Measurements from ENCODE around the gene JAM3. TPM values are rescaled to one million over a fixed set of nuclear protein-coding genes. Genes with fewer than 3 reads are reported as not detected.

JAM3 gene
- total and polyA plus RNA-seq, 2 donors (not counting 1 experiment from before 2014, with no cell fraction given): 13.5 to 29.6 TPM

DNA sequence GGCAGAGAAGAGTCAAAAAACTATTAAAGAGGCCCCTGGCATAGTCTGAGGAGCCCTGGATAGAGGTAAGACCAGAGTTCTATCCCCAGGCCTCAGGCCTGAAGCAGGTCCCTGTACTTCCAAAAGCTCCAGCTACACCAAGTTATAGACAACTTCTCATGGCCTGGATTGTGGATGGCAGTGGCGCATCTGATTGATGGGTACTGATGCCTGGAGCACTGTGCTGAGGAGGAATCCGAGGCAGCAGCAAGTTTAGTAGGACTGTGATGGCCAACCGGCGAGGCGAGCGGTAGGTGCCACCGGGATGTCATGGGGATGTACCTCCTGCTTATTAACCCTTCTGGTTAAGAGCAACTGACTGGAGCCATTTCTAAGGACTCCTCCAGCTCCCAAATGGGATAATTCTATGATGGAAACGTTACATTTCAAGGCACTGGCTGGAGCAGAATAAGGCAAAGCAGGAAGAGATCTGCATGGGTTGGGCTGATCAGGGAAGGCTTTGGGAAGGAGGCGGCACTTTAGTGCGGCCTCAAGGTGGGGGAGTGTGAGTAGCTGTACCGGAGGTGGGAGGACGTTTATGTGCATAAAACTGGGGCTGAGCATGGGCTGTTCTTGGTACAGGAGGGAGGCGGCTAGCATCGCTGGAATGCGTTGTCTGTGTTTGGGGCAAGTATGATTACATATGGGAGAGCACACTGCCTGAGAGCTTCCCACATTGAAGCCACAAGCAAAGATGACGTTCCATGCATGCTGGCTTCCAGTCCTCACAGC lies 24.2 kb upstream of the JAM3 start:
- WGBS (ENCODE audit: insufficient coverage): 92% methylated on average over 15 of the region's 16 CpGs
- no peak overlapping the region for H3K4me2 ChIP-seq (replicated peaks; ENCODE audit: low read depth, low read length, poor library complexity, severe bottlenecking)
- H2AFZ ChIP-seq (ENCODE audit: insufficient read depth, low read depth, low read length, poor library complexity, severe bottlenecking): no peak overlapping the region
- CTCF ChIA-PET: no interaction called here
- no peaks in the 10 kb centered on the region for H3K9me3 ChIP-seq (ENCODE audit: control extremely low read depth in 1 of 3, control insufficient read depth in 2 of 3, insufficient read depth in 1 of 3, low read length in 2 of 3)
- POLR2A ChIA-PET: no interaction called here
- H3K9ac ChIP-seq (ENCODE audit: low read length): no peak overlapping the region
- DNase-seq: no peak
- TF ChIP-seq, protein P1, sequence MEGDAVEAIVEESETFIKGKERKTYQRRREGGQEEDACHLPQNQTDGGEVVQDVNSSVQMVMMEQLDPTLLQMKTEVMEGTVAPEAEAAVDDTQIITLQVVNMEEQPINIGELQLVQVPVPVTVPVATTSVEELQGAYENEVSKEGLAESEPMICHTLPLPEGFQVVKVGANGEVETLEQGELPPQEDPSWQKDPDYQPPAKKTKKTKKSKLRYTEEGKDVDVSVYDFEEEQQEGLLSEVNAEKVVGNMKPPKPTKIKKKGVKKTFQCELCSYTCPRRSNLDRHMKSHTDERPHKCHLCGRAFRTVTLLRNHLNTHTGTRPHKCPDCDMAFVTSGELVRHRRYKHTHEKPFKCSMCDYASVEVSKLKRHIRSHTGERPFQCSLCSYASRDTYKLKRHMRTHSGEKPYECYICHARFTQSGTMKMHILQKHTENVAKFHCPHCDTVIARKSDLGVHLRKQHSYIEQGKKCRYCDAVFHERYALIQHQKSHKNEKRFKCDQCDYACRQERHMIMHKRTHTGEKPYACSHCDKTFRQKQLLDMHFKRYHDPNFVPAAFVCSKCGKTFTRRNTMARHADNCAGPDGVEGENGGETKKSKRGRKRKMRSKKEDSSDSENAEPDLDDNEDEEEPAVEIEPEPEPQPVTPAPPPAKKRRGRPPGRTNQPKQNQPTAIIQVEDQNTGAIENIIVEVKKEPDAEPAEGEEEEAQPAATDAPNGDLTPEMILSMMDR (IDR thresholded peaks at IDR 0.05): no peak
- TF ChIP-seq EZH2 (IDR thresholded peaks at IDR 0.05; ENCODE audit: borderline replicate concordance, insufficient read depth, low read depth, low read length, poor library complexity, severe bottlenecking): no peak
- ATAC-seq (ENCODE audit: low read depth): no peak
- intact Hi-C loops (cut with micrococcal nuclease): no loop called here
- no peaks in the 10 kb centered on the region for H3K4me1 ChIP-seq (ENCODE audit: control insufficient read depth in 2 of 2, insufficient read depth in 2 of 2, low read length in 2 of 2)
- Mint-ChIP-seq H3K27me3 (peaks cover 42% of the 10 kb centered on the region), H3K9me3 (ENCODE audit: insufficient read depth) (no peaks in the 10 kb centered on the region), H3K4me3 (no peak overlapping the region), H3K4me1 (no peaks in the 10 kb centered on the region), H3K27ac (no peak overlapping the region)
- no peaks in the 10 kb centered on the region for H3K36me3 ChIP-seq (replicated peaks in 1 of 2; ENCODE audit: control extremely low read depth in 1 of 2, control insufficient read depth in 1 of 2, extremely low read depth in 1 of 2, insufficient read depth in 2 of 2, low read length in 1 of 2)
- H4K20me1 ChIP-seq (ENCODE audit: control insufficient read depth, insufficient read depth, low read length, poor library complexity, severe bottlenecking): no peaks in the 10 kb centered on the region
- H3K27me3 ChIP-seq (replicated peaks in 1 of 4; ENCODE audit: control extremely low read depth in 1 of 4, control insufficient read depth in 3 of 4, insufficient read depth in 4 of 4, low read length in 3 of 4): peaks cover 0 to 17% (median 1%) of the 10 kb centered on the region in 4 experiments
- H3K79me2 ChIP-seq (ENCODE audit: control insufficient read depth, insufficient read depth, low read length): no peaks in the 10 kb centered on the region
- no peak overlapping the region for H3K4me3 ChIP-seq (ENCODE audit: control extremely low read depth in 1 of 5, extremely low read depth in 1 of 5, insufficient read depth in 1 of 5, low read depth in 2 of 5, low read length in 4 of 5)
- no peak overlapping the region for H3K27ac ChIP-seq (ENCODE audit: low read length in 2 of 2)

Data from B cell (primary cell).